SK-N-MC (cell line): ENCODE data around the gene PHLDA3.

Experiments
- EZH2 ChIP-seq: fragments of 200-600 bp; sonication (generic); IDR thresholded peaks from one replicate; pipeline ENCODE4 v1.6.1; 2017; ENCODE audit warnings: antibody characterized with exemption
- FOXP2 ChIP-seq: optimal IDR thresholded peaks from 2 replicates; pipeline ENCODE3; 2011; ENCODE audit warnings: mild to moderate bottlenecking, moderate library complexity; ENCODE audit not compliant: insufficient read depth; ENCODE audit errors: extremely low read length, control extremely low read depth
- POLR2AphosphoS5 ChIP-seq: IDR thresholded peaks from 2 replicates; pipeline ENCODE4 v1.6.1; 2012; ENCODE audit warnings: mild to moderate bottlenecking, low read depth, low read length, borderline replicate concordance

- TF ChIP-seq EZH2: no peak
- TF ChIP-seq POLR2AphosphoS5: no peak
- no peak for TF ChIP-seq FOXP2
Observed at GRCh38 chr1:201470581-201470980, 1.6 kb upstream of the PHLDA3 start.
